Thyroid gland (tissue), 4 donors: ENCODE results near the gene DLG1. TPM values are rescaled to one million over a fixed set of nuclear protein-coding genes. Genes with fewer than 3 reads are reported as not detected.
A peak's percentile ranks its signal among the peaks of the same experiment; 100 is the strongest.

Experiments
- DNase-seq, 2 donors: peaks; one replicate each; pipeline ENCODE4 v3.0.0-alpha.2; 2019
- H3K27ac ChIP-seq, 3 donors: fragments of 200-600 bp; sonication (generic); 1 replicate in 2 of 3; 2 replicates in 1 of 3; pipeline ENCODE4 v1.5.1; 2016 to 2019; ENCODE audit warnings: mild to moderate bottlenecking in 1 of 3, moderate library complexity in 1 of 3
- H3K27me3 ChIP-seq: fragments of 200-600 bp; sonication (generic); one replicate; pipeline ENCODE4 v1.5.1; 2019
- H3K36me3 ChIP-seq, 2 donors: fragments of 200-600 bp; sonication (generic); one replicate each; pipeline ENCODE4 v1.5.1; 2016 to 2019
- H3K4me1 ChIP-seq, 2 donors: fragments of 200-600 bp; sonication (generic); one replicate each; pipeline ENCODE4 v1.5.1; 2017 to 2019
- H3K4me3 ChIP-seq, 3 donors: fragments of 200-600 bp; sonication (generic); replicated peaks in 1 of 3; 1 replicate in 2 of 3; 2 replicates in 1 of 3; pipeline ENCODE4 v1.5.1; 2016; ENCODE audit warnings: mild to moderate bottlenecking in 1 of 3
- H3K9me3 ChIP-seq: fragments of 200-600 bp; sonication (generic); one replicate; pipeline ENCODE4 v1.5.1; 2017
- CTCF ChIP-seq, 6 experiments: fragments of 200-600 bp in 3 of 6; fragments of 450-650 bp in 3 of 6; sonication (generic) in 3 of 6; IDR thresholded peaks; one replicate each; pipeline ENCODE4 v1.5.1; 2016 to 2019; ENCODE audit warnings: antibody characterized with exemption in 6 of 6, mild to moderate bottlenecking in 2 of 6, inconsistent platforms in 1 of 6, moderate library complexity in 1 of 6
- POLR2A ChIP-seq, 2 donors: fragments of 450-650 bp; IDR thresholded peaks; one replicate each; pipeline ENCODE4 v1.6.1; 2017; ENCODE audit warnings: antibody characterized with exemption in 2 of 2, mild to moderate bottlenecking in 2 of 2, moderate library complexity in 1 of 2
- WGBS, 2 donors: methylation state at CpG; one replicate each; pipeline ENCODE4 v1.1.5; 2017; 5-methylcytosine and 5-hydroxymethylcytosine counted together
- intact Hi-C: fragments of 100-400 bp; cut with DNase I; formaldehyde crosslinking; loops from one replicate; pipeline ENCODE4 v1.15.1; 2023
- total RNA-seq, 4 donors: library from RNA; depleted of rRNA; stranded (reverse); fragments of >200 nt; gene quantifications; one replicate each; pipeline ENCODE4 v1.2.3, GENCODE V29; 2016

DLG1 gene
- total RNA-seq, 4 donors from 2014 or later: 111 to 233 (median 174) TPM

GRCh38 chr3:197236362-197236761 lies 62.0 kb downstream of the DLG1 start:
- Histone ChIP-seq H3K36me3 (no peaks in the 10 kb centered on the region), H3K4me1 (peaks cover 12 to 21% of the 10 kb centered on the region in 2 donors), H3K27ac (peak overlapping the region in 1 of 3 donors; percentile 56), H3K4me3 (no peak overlapping the region), H3K27me3 (no peaks in the 10 kb centered on the region), H3K9me3 (no peaks in the 10 kb centered on the region)
- intact Hi-C loops: no loop called here
- TF ChIP-seq CTCF (IDR thresholded peaks at IDR 0.05) (no peak), POLR2A (IDR thresholded peaks at IDR 0.05) (no peak)
- WGBS, 2 donors: 93 to 97% methylated on average over 4 of the region's 4 CpGs
- DNase-seq: no peak

- H3K36me3 ChIP-seq: no peaks in the 10 kb centered on the region
- 20 to 43% methylated on average over 4 of the region's 4 CpGs for WGBS, 2 donors
- H3K27me3 ChIP-seq: no peaks in the 10 kb centered on the region
- H3K27ac ChIP-seq: peak overlapping the region; percentile 5 to 56 (median 17)
- H3K4me3 ChIP-seq: no peak overlapping the region
- peak; percentile 73 to 76 for DNase-seq
- intact Hi-C loops: no loop called here
- TF ChIP-seq POLR2A (IDR thresholded peaks at IDR 0.05): no peak
- TF ChIP-seq CTCF (IDR thresholded peaks at IDR 0.05): no peak
- H3K4me1 ChIP-seq: peaks cover 12 to 30% of the 10 kb centered on the region in 2 donors
- no peaks in the 10 kb centered on the region for H3K9me3 ChIP-seq
Measured at GRCh38 chr3:197234947-197235914, 63.2 kb downstream of the DLG1 start.

GRCh38 chr3:197231321-197231720 lies 67.1 kb downstream of the DLG1 start:
- 59 to 93% methylated on average over 7 of the region's 7 CpGs for WGBS, 2 donors
- no peaks in the 10 kb centered on the region for H3K27me3 ChIP-seq
- intact Hi-C loops: no loop called here

GRCh38 chr3:197229836-197230235 lies 68.6 kb downstream of the DLG1 start:
- WGBS, 2 donors: 76 to 93% methylated on average over 3 of the region's 3 CpGs

More at GRCh38 chr3:197231321-197231720, 67.1 kb downstream of the DLG1 start:
- Histone ChIP-seq H3K27ac (peak overlapping the region in 1 of 3 donors; percentile 54), H3K4me1 (peaks cover 20 to 60% of the 10 kb centered on the region in 2 donors), H3K4me3 (no peak overlapping the region), H3K36me3 (no peaks in the 10 kb centered on the region), H3K9me3 (no peaks in the 10 kb centered on the region)
- peak; percentile 47 to 73 for DNase-seq
- TF ChIP-seq CTCF (IDR thresholded peaks at IDR 0.05): no peak
- TF ChIP-seq POLR2A (IDR thresholded peaks at IDR 0.05): no peak

More at GRCh38 chr3:197229836-197230235, 68.6 kb downstream of the DLG1 start:
- Histone ChIP-seq H3K4me3 (no peak overlapping the region), H3K36me3 (no peaks in the 10 kb centered on the region), H3K9me3 (no peaks in the 10 kb centered on the region), H3K4me1 (peaks cover 15 to 55% of the 10 kb centered on the region in 2 donors), H3K27me3 (no peaks in the 10 kb centered on the region), H3K27ac (no peak overlapping the region)
- intact Hi-C loops: no loop called here
- DNase-seq: no peak
- no peak for TF ChIP-seq CTCF (IDR thresholded peaks at IDR 0.05)
- no peak for TF ChIP-seq POLR2A (IDR thresholded peaks at IDR 0.05)
